Tibial nerve (tissue), 4 donors: ENCODE data around the gene CDHR3. TPM values are rescaled to one million over a fixed set of nuclear protein-coding genes. Genes with fewer than 3 reads are reported as not detected.

Experiments used
- DNase-seq, 2 donors: peaks; one replicate each; pipeline ENCODE4 v3.0.0-alpha.2; 2019; ENCODE audit warnings: low spot score in 2 of 2
- H3K27ac ChIP-seq, 4 donors: fragments of 200-600 bp; sonication (generic) in 3 of 4; one replicate each; pipeline ENCODE4 v1.5.1; 2017 to 2019; ENCODE audit warnings: mild to moderate bottlenecking in 1 of 4
- H3K27me3 ChIP-seq, 2 donors: fragments of 200-600 bp; sonication (generic) in 1 of 2; one replicate each; pipeline versions ENCODE4 v1.5.1 to v1.6.0; 2017 to 2019
- H3K36me3 ChIP-seq, 3 donors: fragments of 200-600 bp; sonication (generic); one replicate each; pipeline ENCODE4 v1.5.1; 2018 to 2019
- H3K4me1 ChIP-seq, 4 donors: fragments of 200-600 bp; sonication (generic) in 3 of 4; one replicate each; pipeline ENCODE4 v1.5.1; 2017 to 2019
- H3K4me3 ChIP-seq, 4 donors: fragments of 200-600 bp; sonication (generic) in 3 of 4; one replicate each; pipeline ENCODE4 v1.5.1; 2017 to 2019; ENCODE audit warnings: mild to moderate bottlenecking in 1 of 4, moderate library complexity in 1 of 4
- H3K9me3 ChIP-seq, 4 donors: fragments of 200-600 bp; sonication (generic) in 3 of 4; one replicate each; pipeline ENCODE4 v1.5.1; 2017 to 2019
- EP300 ChIP-seq, 2 donors: sonication (generic); formaldehyde crosslinking; IDR thresholded peaks; one replicate each; pipeline ENCODE4 v1.6.1; 2017; ENCODE audit warnings: antibody characterized with exemption in 2 of 2, mild to moderate bottlenecking in 1 of 2
- POLR2A ChIP-seq, 2 donors: fragments of 450-650 bp; IDR thresholded peaks; one replicate each; pipeline ENCODE4 v1.6.1; 2017; ENCODE audit warnings: antibody characterized with exemption in 2 of 2, mild to moderate bottlenecking in 2 of 2, moderate library complexity in 2 of 2
- WGBS, 2 donors: methylation state at CpG; one replicate each; pipeline ENCODE4 v1.1.5; 2018; 5-methylcytosine and 5-hydroxymethylcytosine counted together
- total RNA-seq, 4 donors: library from RNA; depleted of rRNA; stranded (reverse); fragments of >200 nt; gene quantifications; one replicate each; pipeline ENCODE4 v1.1.0, GENCODE V29; 2016
- TF ChIP-seq, protein P1 (sequence below), 5 experiments: fragments of 200-600 bp in 3 of 5; fragments of 450-650 bp in 2 of 5; sonication (generic) in 3 of 5; IDR thresholded peaks; one replicate each; pipeline ENCODE4 v1.5.1; 2016 to 2019; ENCODE audit warnings: antibody characterized with exemption in 5 of 5, mild to moderate bottlenecking in 3 of 5, moderate library complexity in 2 of 5

Gene CDHR3
- total RNA-seq, 4 donors from 2014 or later: 6.1 to 18.2 (median 10.5) TPM

DNA sequence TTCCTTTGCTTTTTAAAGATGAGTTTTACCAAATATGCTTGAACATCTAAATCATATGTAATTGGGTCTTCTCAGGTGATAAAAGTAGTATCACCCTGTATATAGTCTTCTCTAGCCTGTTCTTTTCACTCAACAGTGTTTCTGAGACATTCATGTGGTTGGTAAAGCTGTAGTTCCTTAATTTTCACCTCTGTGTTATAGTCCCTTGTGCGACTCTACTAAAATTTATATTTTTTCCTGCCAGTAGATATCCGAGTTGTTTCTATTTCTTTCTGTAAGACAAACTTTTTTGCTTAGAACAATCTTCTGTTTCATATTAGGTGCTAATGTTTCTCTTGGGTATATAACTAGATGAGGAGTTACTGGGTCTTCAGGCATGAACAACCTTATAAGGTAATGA is 113.5 kb downstream of the CDHR3 start:
- no peak for TF ChIP-seq POLR2A (IDR thresholded peaks at IDR 0.05)
- no peak for TF ChIP-seq EP300 (IDR thresholded peaks at IDR 0.05)
- TF ChIP-seq, protein P1, sequence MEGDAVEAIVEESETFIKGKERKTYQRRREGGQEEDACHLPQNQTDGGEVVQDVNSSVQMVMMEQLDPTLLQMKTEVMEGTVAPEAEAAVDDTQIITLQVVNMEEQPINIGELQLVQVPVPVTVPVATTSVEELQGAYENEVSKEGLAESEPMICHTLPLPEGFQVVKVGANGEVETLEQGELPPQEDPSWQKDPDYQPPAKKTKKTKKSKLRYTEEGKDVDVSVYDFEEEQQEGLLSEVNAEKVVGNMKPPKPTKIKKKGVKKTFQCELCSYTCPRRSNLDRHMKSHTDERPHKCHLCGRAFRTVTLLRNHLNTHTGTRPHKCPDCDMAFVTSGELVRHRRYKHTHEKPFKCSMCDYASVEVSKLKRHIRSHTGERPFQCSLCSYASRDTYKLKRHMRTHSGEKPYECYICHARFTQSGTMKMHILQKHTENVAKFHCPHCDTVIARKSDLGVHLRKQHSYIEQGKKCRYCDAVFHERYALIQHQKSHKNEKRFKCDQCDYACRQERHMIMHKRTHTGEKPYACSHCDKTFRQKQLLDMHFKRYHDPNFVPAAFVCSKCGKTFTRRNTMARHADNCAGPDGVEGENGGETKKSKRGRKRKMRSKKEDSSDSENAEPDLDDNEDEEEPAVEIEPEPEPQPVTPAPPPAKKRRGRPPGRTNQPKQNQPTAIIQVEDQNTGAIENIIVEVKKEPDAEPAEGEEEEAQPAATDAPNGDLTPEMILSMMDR (IDR thresholded peaks at IDR 0.05): no peak
- Histone ChIP-seq H3K4me1 (peaks cover 0 to 8% (median 0%) of the 10 kb centered on the region in 4 donors), H3K27ac (no peak overlapping the region), H3K4me3 (no peak overlapping the region), H3K9me3 (no peaks in the 10 kb centered on the region), H3K27me3 (no peaks in the 10 kb centered on the region), H3K36me3 (no peaks in the 10 kb centered on the region)
- 64 to 71% methylated on average over 2 of the region's 2 CpGs for WGBS, 2 donors
- no peak for DNase-seq

DNA sequence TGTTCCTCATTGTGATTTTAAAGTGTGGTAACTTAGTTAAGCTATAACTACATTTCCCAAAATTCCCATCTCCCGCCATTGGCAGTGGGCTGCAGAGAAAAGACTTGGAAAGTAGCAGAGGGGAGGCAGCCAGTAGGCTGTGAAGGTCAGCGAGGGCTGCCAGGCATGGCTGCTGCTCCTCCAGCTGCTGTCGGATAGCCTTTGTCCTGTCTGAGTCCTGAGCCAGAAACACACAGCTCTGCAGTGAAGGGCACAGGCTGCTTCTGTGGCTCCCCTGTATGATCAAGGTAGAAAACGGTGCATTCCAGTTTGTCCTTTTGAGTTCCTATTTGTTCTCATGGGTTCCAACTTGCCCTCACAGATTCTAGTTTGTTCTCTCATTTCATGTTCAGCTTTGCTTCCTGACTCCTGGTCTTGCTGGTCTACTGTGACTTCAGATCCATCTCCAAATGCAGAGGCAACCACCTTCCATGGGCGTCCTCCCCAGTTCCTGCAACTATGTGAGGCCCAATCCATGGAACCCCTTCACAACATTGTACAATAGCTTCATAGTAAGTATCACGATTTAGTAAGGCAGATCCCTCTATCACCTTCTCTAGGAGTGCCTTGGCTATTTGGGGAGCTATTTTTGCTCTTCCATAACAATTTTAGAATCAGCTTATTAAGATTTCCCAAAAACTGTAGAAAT is 117.4 kb downstream of the CDHR3 start:
- DNase-seq: no peak
- WGBS, 2 donors: 79 to 89% methylated on average over 6 of the region's 6 CpGs
- TF ChIP-seq, protein P1 (IDR thresholded peaks at IDR 0.05): no peak
- TF ChIP-seq POLR2A (IDR thresholded peaks at IDR 0.05): no peak
- no peak for TF ChIP-seq EP300 (IDR thresholded peaks at IDR 0.05)

DNA sequence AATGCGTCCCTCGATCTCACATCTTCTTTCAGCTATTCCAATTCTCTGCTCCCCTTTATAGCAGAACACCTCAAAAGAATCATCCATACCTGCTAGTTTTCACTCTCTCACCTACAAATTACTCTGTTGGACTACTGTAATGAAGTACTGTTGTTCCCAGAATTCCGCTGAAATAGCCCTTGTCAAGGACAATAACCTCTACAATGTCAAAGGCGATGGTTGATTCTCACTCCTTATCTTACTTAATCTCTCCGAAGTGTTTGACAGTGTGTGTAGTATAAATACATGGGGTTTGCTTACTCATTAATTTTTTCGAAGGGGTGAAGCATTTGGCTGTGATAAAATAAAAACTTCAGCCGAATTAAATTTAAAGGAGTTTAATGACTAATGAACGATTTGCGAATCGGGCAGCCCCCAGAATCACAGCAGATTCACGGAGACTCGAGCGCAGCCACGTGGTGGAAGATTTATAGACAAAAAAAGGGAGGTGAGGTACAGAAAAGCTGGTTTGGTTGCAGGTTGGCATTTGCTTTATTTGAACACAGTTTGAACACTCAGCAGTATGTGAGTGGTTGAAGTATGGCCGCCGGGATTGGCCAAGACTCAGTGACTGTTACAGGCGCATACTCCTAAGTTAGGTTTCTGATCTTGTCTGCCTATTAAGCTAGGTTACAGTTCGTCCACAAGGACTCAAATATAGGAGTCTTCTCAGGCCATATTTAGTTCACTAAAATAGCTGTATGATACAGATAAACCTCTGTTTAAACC is 119.2 kb downstream of the CDHR3 start:
- 90 to 94% methylated on average over 18 of the region's 18 CpGs for WGBS, 2 donors
- H3K9me3 ChIP-seq: no peaks in the 10 kb centered on the region
- peaks cover 0 to 10% (median 0%) of the 10 kb centered on the region in 3 donors for H3K36me3 ChIP-seq
- no peaks in the 10 kb centered on the region for H3K4me1 ChIP-seq
- no peak for DNase-seq
- H3K27ac ChIP-seq: no peak overlapping the region
- no peak overlapping the region for H3K4me3 ChIP-seq
- no peaks in the 10 kb centered on the region for H3K27me3 ChIP-seq
- TF ChIP-seq, protein P1 (IDR thresholded peaks at IDR 0.05): no peak
- TF ChIP-seq POLR2A (IDR thresholded peaks at IDR 0.05) (no peak), EP300 (IDR thresholded peaks at IDR 0.05) (no peak)

More for the DNA sequence above, 117.4 kb downstream of the CDHR3 start:
- Histone ChIP-seq H3K36me3 (no peaks in the 10 kb centered on the region), H3K27me3 (no peaks in the 10 kb centered on the region), H3K4me1 (no peaks in the 10 kb centered on the region), H3K4me3 (no peak overlapping the region), H3K9me3 (no peaks in the 10 kb centered on the region), H3K27ac (no peak overlapping the region)

Other genes starting within 250 kb of the CDHR3 start
- 10 to 100 TPM; 14.6 to 22.5 (median 19.1) TPM for gene ATXN7L1, start 86.7 kb upstream of the CDHR3 start, total RNA-seq
- gene SYPL1, start 149.0 kb downstream of the CDHR3 start, total RNA-seq: 10 to 100 TPM; 69.6 to 79.5 (median 71.5) TPM